Esophagus (tissue), 2 donors: Measurements from ENCODE around the gene NCOA7. TPM values are rescaled to one million over a fixed set of nuclear protein-coding genes. Genes with fewer than 3 reads are reported as not detected.

Experiments used
- H3K27ac ChIP-seq, 2 donors: one replicate each; pipeline ENCODE4 v1.5.1; 2013; ENCODE audit warnings: low read depth in 2 of 2, mild to moderate bottlenecking in 2 of 2, inconsistent platforms in 1 of 2, low read length in 1 of 2, moderate library complexity in 1 of 2
- H3K27me3 ChIP-seq, 2 donors: one replicate each; pipeline ENCODE4 v1.6.1; 2013; ENCODE audit warnings: low read length in 2 of 2, control low read depth in 1 of 2, mild to moderate bottlenecking in 1 of 2; ENCODE audit not compliant: insufficient read depth in 2 of 2, control insufficient read depth in 1 of 2
- H3K36me3 ChIP-seq, 2 donors: one replicate each; pipeline ENCODE4 v1.6.1; 2013; ENCODE audit warnings: low read length in 1 of 2; ENCODE audit not compliant: control insufficient read depth in 2 of 2, insufficient read depth in 2 of 2
- H3K4me1 ChIP-seq, 2 donors: one replicate each; pipeline ENCODE4 v1.6.1; 2013; ENCODE audit warnings: low read length in 1 of 2; ENCODE audit not compliant: control insufficient read depth in 2 of 2, insufficient read depth in 2 of 2
- H3K4me3 ChIP-seq, 2 donors: one replicate each; pipeline ENCODE4 v1.5.1; 2013; ENCODE audit warnings: low read length in 2 of 2, mild to moderate bottlenecking in 2 of 2, low read depth in 1 of 2, moderate library complexity in 1 of 2
- H3K9me3 ChIP-seq, 2 donors: one replicate each; pipeline ENCODE4 v1.6.1; 2013; ENCODE audit warnings: mild to moderate bottlenecking in 2 of 2, low read depth in 1 of 2, low read length in 1 of 2, moderate library complexity in 1 of 2; ENCODE audit not compliant: control insufficient read depth in 2 of 2, insufficient read depth in 1 of 2
- WGBS, 2 donors: extraction: QIAGEN DNeasy Blood & Tissue Kit; methylation state at CpG; one replicate each; pipeline ENCODE4 v1.1.7; 2013; 5-methylcytosine and 5-hydroxymethylcytosine counted together
- polyA plus RNA-seq, 2 donors: library from polyadenylated mRNA; stranded (reverse); fragments of 200-250 nt; gene quantifications; one replicate each; pipeline ENCODE4 v1.2.3, GENCODE V29; 2013
- donor health status: healthy with polysubstance abuse.
- donor health status: Bipolar disorder and iron deficiency.

Gene NCOA7
- polyA plus RNA-seq, 2 donors = 9.3 to 24.1 TPM

GRCh38 chr6:125791151-125791819 is 525 bp downstream of the NCOA7 start:
- 0 to 1% methylated on average over 28 of the region's 28 CpGs for WGBS, 2 donors
- peak overlapping the region; percentile 92 to 97 for H3K27ac ChIP-seq

GRCh38 chr6:125791820-125792165 is 1.0 kb downstream of the NCOA7 start:
- H3K4me3 ChIP-seq = peak overlapping the region in 1 of 2 donors; percentile 67
- no peaks in the 10 kb centered on the region for H3K27me3 ChIP-seq
- H3K27ac ChIP-seq = no peak overlapping the region
- no peaks in the 10 kb centered on the region for H3K9me3 ChIP-seq
- no peaks in the 10 kb centered on the region for H3K4me1 ChIP-seq
- no peaks in the 10 kb centered on the region for H3K36me3 ChIP-seq

More at GRCh38 chr6:125791151-125791819, 525 bp downstream of the NCOA7 start:
- H3K9me3 ChIP-seq = no peaks in the 10 kb centered on the region
- no peaks in the 10 kb centered on the region for H3K27me3 ChIP-seq
- no peaks in the 10 kb centered on the region for H3K4me1 ChIP-seq
- H3K36me3 ChIP-seq = no peaks in the 10 kb centered on the region
- peak overlapping the region; percentile 67 to 98 for H3K4me3 ChIP-seq

- 51 to 55% methylated on average over 3 of the region's 3 CpGs for WGBS, 2 donors
- Histone ChIP-seq H3K4me3 (no peak overlapping the region), H3K36me3 (no peaks in the 10 kb centered on the region), H3K27me3 (no peaks in the 10 kb centered on the region), H3K4me1 (no peaks in the 10 kb centered on the region), H3K9me3 (no peaks in the 10 kb centered on the region), H3K27ac (no peak overlapping the region)
Measured at GRCh38 chr6:125792172-125792571, 1.4 kb downstream of the NCOA7 start.

- no peaks in the 10 kb centered on the region for H3K27me3 ChIP-seq
- H3K4me3 ChIP-seq = no peak overlapping the region
- no peaks in the 10 kb centered on the region for H3K4me1 ChIP-seq
- H3K9me3 ChIP-seq = no peaks in the 10 kb centered on the region
- H3K27ac ChIP-seq = no peak overlapping the region
- no peaks in the 10 kb centered on the region for H3K36me3 ChIP-seq
Measured at GRCh38 chr6:125792680-125793079, 1.9 kb downstream of the NCOA7 start.

- H3K4me3 ChIP-seq = no peak overlapping the region
- WGBS, 2 donors = 85 to 89% methylated on average over 2 of the region's 2 CpGs
- no peak overlapping the region for H3K27ac ChIP-seq
- H3K27me3 ChIP-seq = no peaks in the 10 kb centered on the region
- no peaks in the 10 kb centered on the region for H3K36me3 ChIP-seq
- no peaks in the 10 kb centered on the region for H3K4me1 ChIP-seq
- no peaks in the 10 kb centered on the region for H3K9me3 ChIP-seq
Measured at GRCh38 chr6:125793280-125793679, 2.5 kb downstream of the NCOA7 start.

GRCh38 chr6:125793863-125794262 is 3.1 kb downstream of the NCOA7 start:
- WGBS, 2 donors = 70 to 77% methylated on average over 3 of the region's 3 CpGs

GRCh38 chr6:125794342-125795137 is 3.8 kb downstream of the NCOA7 start:
- Histone ChIP-seq H3K4me3 (no peak overlapping the region), H3K9me3 (no peaks in the 10 kb centered on the region), H3K27me3 (no peaks in the 10 kb centered on the region), H3K4me1 (no peaks in the 10 kb centered on the region), H3K36me3 (no peaks in the 10 kb centered on the region), H3K27ac (no peak overlapping the region)
- 87 to 88% methylated on average over 5 of the region's 5 CpGs for WGBS, 2 donors

More at GRCh38 chr6:125793863-125794262, 3.1 kb downstream of the NCOA7 start:
- Histone ChIP-seq H3K36me3 (no peaks in the 10 kb centered on the region), H3K4me1 (no peaks in the 10 kb centered on the region), H3K27ac (no peak overlapping the region), H3K9me3 (no peaks in the 10 kb centered on the region), H3K27me3 (no peaks in the 10 kb centered on the region), H3K4me3 (no peak overlapping the region)

GRCh38 chr6:125795301-125795700 is 4.5 kb downstream of the NCOA7 start:
- no peaks in the 10 kb centered on the region for H3K4me1 ChIP-seq
- H3K9me3 ChIP-seq = no peaks in the 10 kb centered on the region
- H3K27ac ChIP-seq = no peak overlapping the region
- no peaks in the 10 kb centered on the region for H3K27me3 ChIP-seq
- no peak overlapping the region for H3K4me3 ChIP-seq
- no peaks in the 10 kb centered on the region for H3K36me3 ChIP-seq
- 98 to 100% methylated on average over 1 of the region's 1 CpG for WGBS, 2 donors

GRCh38 chr6:125797120-125797885 is 6.5 kb downstream of the NCOA7 start:
- no peaks in the 10 kb centered on the region for H3K36me3 ChIP-seq
- no peak overlapping the region for H3K4me3 ChIP-seq
- no peaks in the 10 kb centered on the region for H3K9me3 ChIP-seq
- H3K27ac ChIP-seq = no peak overlapping the region
- WGBS, 2 donors = 85 to 98% methylated on average over 3 of the region's 3 CpGs
- no peaks in the 10 kb centered on the region for H3K27me3 ChIP-seq
- no peaks in the 10 kb centered on the region for H3K4me1 ChIP-seq
